ENCODE results near the gene ATP2B3. TPM values are rescaled to one million over a fixed set of nuclear protein-coding genes. Genes with fewer than 3 reads are reported as not detected.

Gene ATP2B3
- polyA plus RNA-seq, 3 donors: 0.01 TPM; not detected in 2

GRCh38 chrX:153487590-153488071, 29.8 kb upstream of the ATP2B3 start:
- no peak overlapping the region for H3K4me2 ChIP-seq (replicated peaks; ENCODE audit: extremely low read depth, low read length, poor library complexity, severe bottlenecking)
- H3K36me3 ChIP-seq (replicated peaks in 1 of 2; ENCODE audit: control insufficient read depth in 1 of 2, insufficient read depth in 2 of 2, low read length in 2 of 2): no peaks in the 10 kb centered on the region
- H3K4me3 ChIP-seq (replicated peaks in 1 of 3; ENCODE audit: low read depth in 2 of 3, low read length in 3 of 3): no peak overlapping the region
- 93% methylated on average over 9 of the region's 11 CpGs for WGBS (ENCODE audit: insufficient coverage)
- H3K4me1 ChIP-seq (ENCODE audit: control insufficient read depth in 1 of 2, insufficient read depth in 2 of 2, low read length in 2 of 2): no peaks in the 10 kb centered on the region
- no peaks in the 10 kb centered on the region for H3K4me1 Mint-ChIP-seq
- no peak for TF ChIP-seq CTCF (IDR thresholded peaks at IDR 0.05)
- H3K27me3 Mint-ChIP-seq (ENCODE audit: low read depth in 3 of 3): no peaks in the 10 kb centered on the region
- no peaks in the 10 kb centered on the region for H4K20me1 ChIP-seq (ENCODE audit: insufficient read depth, low read length)
- no peak overlapping the region for H3K27ac ChIP-seq (ENCODE audit: low read depth in 1 of 2, low read length in 2 of 2)
- no peak overlapping the region for H3K27ac Mint-ChIP-seq
- no peaks in the 10 kb centered on the region for H3K79me2 ChIP-seq (ENCODE audit: insufficient read depth, low read length)
- peaks cover 0 to 2% (median 0%) of the 10 kb centered on the region in 7 donors for H3K9me3 Mint-ChIP-seq
- no peaks in the 10 kb centered on the region for H3K36me3 Mint-ChIP-seq
- intact Hi-C loops (cut with micrococcal nuclease): no loop called here
- no peak for DNase-seq
- H3K9me3 ChIP-seq (replicated peaks in 1 of 2; ENCODE audit: control insufficient read depth in 1 of 2, insufficient read depth in 1 of 2, low read length in 2 of 2): no peaks in the 10 kb centered on the region
- H3K9ac ChIP-seq (ENCODE audit: insufficient read depth, low read length, poor library complexity, severe bottlenecking): no peak overlapping the region
- H2AFZ ChIP-seq (ENCODE audit: insufficient read depth, low read depth, low read length, poor library complexity, severe bottlenecking): no peak overlapping the region
- no peaks in the 10 kb centered on the region for H3K27me3 ChIP-seq (ENCODE audit: control insufficient read depth in 2 of 2, insufficient read depth in 2 of 2, low read length in 2 of 2)
- H3K4me3 Mint-ChIP-seq: no peak overlapping the region

- WGBS (ENCODE audit: insufficient coverage): 66% methylated on average over 3 of the region's 27 CpGs
- H4K20me1 ChIP-seq (ENCODE audit: insufficient read depth, low read length): no peaks in the 10 kb centered on the region
- TF ChIP-seq CTCF (IDR thresholded peaks at IDR 0.05): no peak
- H3K9ac ChIP-seq (ENCODE audit: insufficient read depth, low read length, poor library complexity, severe bottlenecking): no peak overlapping the region
- DNase-seq: no peak
- no peaks in the 10 kb centered on the region for H3K36me3 Mint-ChIP-seq
- H3K4me3 Mint-ChIP-seq: no peak overlapping the region
- peaks cover 2% of the 10 kb centered on the region in 3 donors for H3K27me3 Mint-ChIP-seq (ENCODE audit: low read depth in 3 of 3)
- no peaks in the 10 kb centered on the region for H3K4me1 ChIP-seq (ENCODE audit: control insufficient read depth in 1 of 2, insufficient read depth in 2 of 2, low read length in 2 of 2)
- no peak overlapping the region for H2AFZ ChIP-seq (ENCODE audit: insufficient read depth, low read depth, low read length, poor library complexity, severe bottlenecking)
- peaks cover 0 to 2% (median 0%) of the 10 kb centered on the region in 7 donors for H3K9me3 Mint-ChIP-seq
- H3K27ac Mint-ChIP-seq: no peak overlapping the region
- no peak overlapping the region for H3K4me2 ChIP-seq (replicated peaks; ENCODE audit: extremely low read depth, low read length, poor library complexity, severe bottlenecking)
- no peak overlapping the region for H3K4me3 ChIP-seq (replicated peaks in 1 of 3; ENCODE audit: low read depth in 2 of 3, low read length in 3 of 3)
- intact Hi-C loops (cut with micrococcal nuclease): no loop called here
- no peaks in the 10 kb centered on the region for H3K9me3 ChIP-seq (replicated peaks in 1 of 2; ENCODE audit: control insufficient read depth in 1 of 2, insufficient read depth in 1 of 2, low read length in 2 of 2)
- no peaks in the 10 kb centered on the region for H3K27me3 ChIP-seq (ENCODE audit: control insufficient read depth in 2 of 2, insufficient read depth in 2 of 2, low read length in 2 of 2)
- no peaks in the 10 kb centered on the region for H3K4me1 Mint-ChIP-seq
- no peaks in the 10 kb centered on the region for H3K36me3 ChIP-seq (replicated peaks in 1 of 2; ENCODE audit: control insufficient read depth in 1 of 2, insufficient read depth in 2 of 2, low read length in 2 of 2)
- no peaks in the 10 kb centered on the region for H3K79me2 ChIP-seq (ENCODE audit: insufficient read depth, low read length)
- no peak overlapping the region for H3K27ac ChIP-seq (ENCODE audit: low read depth in 1 of 2, low read length in 2 of 2)
Measured at GRCh38 chrX:153488231-153488914, 29.1 kb upstream of the ATP2B3 start.

Data from CD14-positive monocyte (primary cell).